Measurements from ENCODE around the gene ADAMTS4. TPM values are rescaled to one million over a fixed set of nuclear protein-coding genes. Genes with fewer than 3 reads are reported as not detected.
A peak's percentile ranks its signal among the peaks of the same experiment; 100 is the strongest.

Gene ADAMTS4
- total and polyA plus RNA-seq, 9 of the 15 experiments (the other 6 are each of a cell fraction or from before 2014, with no cell fraction given), result 0.07 to 3.7 (median 0.41) TPM

GRCh38 chr1:161165742-161166668 is 32.8 kb downstream of the ADAMTS4 start, which contains the start of gene PPOX (continued):
- TF ChIP-seq PHF20 (IDR thresholded peaks at IDR 0.05; ENCODE audit: partially characterized antibody) (peak; percentile 17), ZNF75A (CRISPR knock-in tag; IDR thresholded peaks at IDR 0.05) (no peak), CEBPB (tag; IDR thresholded peaks at IDR 0.05) (peak; percentile 64), BRCA1 (IDR thresholded peaks at IDR 0.05) (no peak), BRCA1 (CRISPR knock-in tag; IDR thresholded peaks at IDR 0.05) (no peak), ZFPM2 (CRISPR knock-in tag; IDR thresholded peaks at IDR 0.05) (no peak), GATAD2A (IDR thresholded peaks at IDR 0.05) (0 out of 2 replicates have a peak, but pooled peaks have one; percentile 9), OTX1 (CRISPR knock-in tag; IDR thresholded peaks at IDR 0.05) (no peak), MTF1 (CRISPR knock-in tag; IDR thresholded peaks at IDR 0.05; ENCODE audit: borderline replicate concordance) (no peak), ZNF589 (CRISPR knock-in tag; IDR thresholded peaks at IDR 0.05; ENCODE audit: low read depth) (peak; percentile 97), ZNF830 (CRISPR knock-in tag; IDR thresholded peaks at IDR 0.05) (no peak), ZNF165 (CRISPR knock-in tag; IDR thresholded peaks at IDR 0.05; ENCODE audit: borderline replicate concordance) (no peak), GTF2F1 (IDR thresholded peaks at IDR 0.05; ENCODE audit: low read depth, low read length) (peak; percentile 7; the same call in 1 of the 2 replicates), CHD2 (IDR thresholded peaks at IDR 0.05; ENCODE audit: low read depth, low read length) (peak; percentile 96), FOXK2 (conservative IDR thresholded peaks at IDR 0.05 in 1 of 2, IDR thresholded peaks at IDR 0.05 in 1 of 2; ENCODE audit: low read depth in 2 of 2) (peak; percentile 32 to 41; a peak in 2 of 4 replicates), ZNF239 (CRISPR knock-in tag; IDR thresholded peaks at IDR 0.05) (no peak), SNAPC5 (CRISPR knock-in tag; IDR thresholded peaks at IDR 0.05) (no peak), ZNF695 (CRISPR knock-in tag; IDR thresholded peaks at IDR 0.05) (no peak), ZNF57 (CRISPR knock-in tag; IDR thresholded peaks at IDR 0.05) (no peak), TARDBP (IDR thresholded peaks at IDR 0.05) (peak; percentile 45), CBX1 (IDR thresholded peaks at IDR 0.05; ENCODE audit: low read depth) (no peak)
- TF ChIP-seq, protein P1, sequence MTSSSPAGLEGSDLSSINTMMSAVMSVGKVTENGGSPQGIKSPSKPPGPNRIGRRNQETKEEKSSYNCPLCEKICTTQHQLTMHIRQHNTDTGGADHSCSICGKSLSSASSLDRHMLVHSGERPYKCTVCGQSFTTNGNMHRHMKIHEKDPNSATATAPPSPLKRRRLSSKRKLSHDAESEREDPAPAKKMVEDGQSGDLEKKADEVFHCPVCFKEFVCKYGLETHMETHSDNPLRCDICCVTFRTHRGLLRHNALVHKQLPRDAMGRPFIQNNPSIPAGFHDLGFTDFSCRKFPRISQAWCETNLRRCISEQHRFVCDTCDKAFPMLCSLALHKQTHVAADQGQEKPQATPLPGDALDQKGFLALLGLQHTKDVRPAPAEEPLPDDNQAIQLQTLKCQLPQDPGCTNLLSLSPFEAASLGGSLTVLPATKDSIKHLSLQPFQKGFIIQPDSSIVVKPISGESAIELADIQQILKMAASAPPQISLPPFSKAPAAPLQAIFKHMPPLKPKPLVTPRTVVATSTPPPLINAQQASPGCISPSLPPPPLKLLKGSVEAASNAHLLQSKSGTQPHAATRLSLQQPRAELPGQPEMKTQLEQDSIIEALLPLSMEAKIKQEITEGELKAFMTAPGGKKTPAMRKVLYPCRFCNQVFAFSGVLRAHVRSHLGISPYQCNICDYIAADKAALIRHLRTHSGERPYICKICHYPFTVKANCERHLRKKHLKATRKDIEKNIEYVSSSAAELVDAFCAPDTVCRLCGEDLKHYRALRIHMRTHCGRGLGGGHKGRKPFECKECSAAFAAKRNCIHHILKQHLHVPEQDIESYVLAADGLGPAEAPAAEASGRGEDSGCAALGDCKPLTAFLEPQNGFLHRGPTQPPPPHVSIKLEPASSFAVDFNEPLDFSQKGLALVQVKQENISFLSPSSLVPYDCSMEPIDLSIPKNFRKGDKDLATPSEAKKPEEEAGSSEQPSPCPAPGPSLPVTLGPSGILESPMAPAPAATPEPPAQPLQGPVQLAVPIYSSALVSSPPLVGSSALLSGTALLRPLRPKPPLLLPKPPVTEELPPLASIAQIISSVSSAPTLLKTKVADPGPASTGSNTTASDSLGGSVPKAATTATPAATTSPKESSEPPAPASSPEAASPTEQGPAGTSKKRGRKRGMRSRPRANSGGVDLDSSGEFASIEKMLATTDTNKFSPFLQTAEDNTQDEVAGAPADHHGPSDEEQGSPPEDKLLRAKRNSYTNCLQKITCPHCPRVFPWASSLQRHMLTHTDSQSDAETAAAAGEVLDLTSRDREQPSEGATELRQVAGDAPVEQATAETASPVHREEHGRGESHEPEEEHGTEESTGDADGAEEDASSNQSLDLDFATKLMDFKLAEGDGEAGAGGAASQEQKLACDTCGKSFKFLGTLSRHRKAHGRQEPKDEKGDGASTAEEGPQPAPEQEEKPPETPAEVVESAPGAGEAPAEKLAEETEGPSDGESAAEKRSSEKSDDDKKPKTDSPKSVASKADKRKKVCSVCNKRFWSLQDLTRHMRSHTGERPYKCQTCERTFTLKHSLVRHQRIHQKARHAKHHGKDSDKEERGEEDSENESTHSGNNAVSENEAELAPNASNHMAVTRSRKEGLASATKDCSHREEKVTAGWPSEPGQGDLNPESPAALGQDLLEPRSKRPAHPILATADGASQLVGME (CRISPR knock-in tag; IDR thresholded peaks at IDR 0.05), result peak; percentile 14; the same call in 1 of the 2 replicates
- TF ChIP-seq, protein P2, sequence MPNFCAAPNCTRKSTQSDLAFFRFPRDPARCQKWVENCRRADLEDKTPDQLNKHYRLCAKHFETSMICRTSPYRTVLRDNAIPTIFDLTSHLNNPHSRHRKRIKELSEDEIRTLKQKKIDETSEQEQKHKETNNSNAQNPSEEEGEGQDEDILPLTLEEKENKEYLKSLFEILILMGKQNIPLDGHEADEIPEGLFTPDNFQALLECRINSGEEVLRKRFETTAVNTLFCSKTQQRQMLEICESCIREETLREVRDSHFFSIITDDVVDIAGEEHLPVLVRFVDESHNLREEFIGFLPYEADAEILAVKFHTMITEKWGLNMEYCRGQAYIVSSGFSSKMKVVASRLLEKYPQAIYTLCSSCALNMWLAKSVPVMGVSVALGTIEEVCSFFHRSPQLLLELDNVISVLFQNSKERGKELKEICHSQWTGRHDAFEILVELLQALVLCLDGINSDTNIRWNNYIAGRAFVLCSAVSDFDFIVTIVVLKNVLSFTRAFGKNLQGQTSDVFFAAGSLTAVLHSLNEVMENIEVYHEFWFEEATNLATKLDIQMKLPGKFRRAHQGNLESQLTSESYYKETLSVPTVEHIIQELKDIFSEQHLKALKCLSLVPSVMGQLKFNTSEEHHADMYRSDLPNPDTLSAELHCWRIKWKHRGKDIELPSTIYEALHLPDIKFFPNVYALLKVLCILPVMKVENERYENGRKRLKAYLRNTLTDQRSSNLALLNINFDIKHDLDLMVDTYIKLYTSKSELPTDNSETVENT (CRISPR knock-in tag; IDR thresholded peaks at IDR 0.05), result peak; percentile 64; the same call in 1 of the 2 replicates
